Epithelial cell of proximal tubule (primary cell): ENCODE results near the gene TIMP2. TPM values are rescaled to one million over a fixed set of nuclear protein-coding genes. Genes with fewer than 3 reads are reported as not detected.
A peak's percentile ranks its signal among the peaks of the same experiment; 100 is the strongest.

ENCODE experiments used
- DNase-seq: peaks from one replicate; pipeline ENCODE4 v3.0.0-alpha.2; 2011; ENCODE audit warnings: low read depth
- H3K4me3 ChIP-seq: 2 replicates; pipeline ENCODE4 v1.5.1; 2011; ENCODE audit warnings: low read depth, mild to moderate bottlenecking, low read length
- total RNA-seq: library from RNA; depleted of rRNA; stranded (reverse); fragments of >200 nt; gene quantifications from 2 replicates; pipeline ENCODE4 v1.2.3, GENCODE V29; 2015
- TF ChIP-seq, protein P1 (sequence below): conservative IDR thresholded peaks from 2 replicates; pipeline ENCODE4 v1.5.1; 2012; ENCODE audit warnings: low read depth, mild to moderate bottlenecking, low read length

Gene TIMP2
- total RNA-seq, 1 donor from 2014 or later = 64.9 TPM

DNA sequence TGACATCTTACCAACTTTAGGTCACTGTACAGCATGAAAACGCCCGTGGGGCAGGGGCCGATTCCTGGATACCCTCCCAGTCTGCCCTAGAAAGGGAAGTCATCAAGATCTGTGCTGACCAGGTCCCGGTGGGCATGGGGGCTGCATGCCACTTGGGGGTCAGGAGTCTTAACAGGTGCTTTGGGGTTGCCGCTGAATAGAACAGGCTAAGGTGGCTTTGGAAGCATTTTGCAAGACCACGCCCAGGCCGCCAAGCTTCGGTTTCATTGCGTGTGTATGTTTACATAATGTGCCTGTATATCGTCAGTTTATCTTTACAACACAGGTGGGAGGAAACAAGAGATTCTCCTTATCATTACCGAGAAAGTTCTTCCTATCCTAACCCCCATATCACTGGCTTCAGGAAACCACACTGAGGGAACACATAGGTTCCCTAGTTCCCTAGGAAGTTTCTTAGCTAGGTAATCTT is 71.2 kb downstream of the TIMP2 start:
- H3K4me3 ChIP-seq = no peak overlapping the region
- no peak for DNase-seq
- TF ChIP-seq, protein P1, sequence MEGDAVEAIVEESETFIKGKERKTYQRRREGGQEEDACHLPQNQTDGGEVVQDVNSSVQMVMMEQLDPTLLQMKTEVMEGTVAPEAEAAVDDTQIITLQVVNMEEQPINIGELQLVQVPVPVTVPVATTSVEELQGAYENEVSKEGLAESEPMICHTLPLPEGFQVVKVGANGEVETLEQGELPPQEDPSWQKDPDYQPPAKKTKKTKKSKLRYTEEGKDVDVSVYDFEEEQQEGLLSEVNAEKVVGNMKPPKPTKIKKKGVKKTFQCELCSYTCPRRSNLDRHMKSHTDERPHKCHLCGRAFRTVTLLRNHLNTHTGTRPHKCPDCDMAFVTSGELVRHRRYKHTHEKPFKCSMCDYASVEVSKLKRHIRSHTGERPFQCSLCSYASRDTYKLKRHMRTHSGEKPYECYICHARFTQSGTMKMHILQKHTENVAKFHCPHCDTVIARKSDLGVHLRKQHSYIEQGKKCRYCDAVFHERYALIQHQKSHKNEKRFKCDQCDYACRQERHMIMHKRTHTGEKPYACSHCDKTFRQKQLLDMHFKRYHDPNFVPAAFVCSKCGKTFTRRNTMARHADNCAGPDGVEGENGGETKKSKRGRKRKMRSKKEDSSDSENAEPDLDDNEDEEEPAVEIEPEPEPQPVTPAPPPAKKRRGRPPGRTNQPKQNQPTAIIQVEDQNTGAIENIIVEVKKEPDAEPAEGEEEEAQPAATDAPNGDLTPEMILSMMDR = no peak

DNA sequence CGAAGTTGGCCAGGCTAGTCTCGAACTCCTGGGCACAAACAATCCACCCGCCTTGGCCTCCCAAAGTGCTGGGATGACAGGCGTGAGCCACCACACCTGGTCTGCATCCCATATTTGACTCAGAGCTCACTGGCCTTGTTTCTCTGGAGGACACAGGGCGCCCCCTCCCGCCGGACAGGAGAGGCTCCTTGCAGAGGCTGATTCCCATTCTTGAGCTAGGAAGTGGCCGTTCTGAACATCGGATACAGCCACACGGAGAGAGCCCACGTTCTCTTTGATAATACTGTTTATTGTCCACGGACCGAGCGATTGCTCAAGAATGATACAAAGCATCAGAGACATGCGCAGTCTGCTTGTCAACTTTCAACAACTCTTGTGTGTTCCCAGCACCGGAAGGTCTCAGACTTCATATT is 72.5 kb downstream of the TIMP2 start:
- TF ChIP-seq, protein P1 = peak; percentile 30
- H3K4me3 ChIP-seq = no peak overlapping the region
- DNase-seq = no peak

DNA sequence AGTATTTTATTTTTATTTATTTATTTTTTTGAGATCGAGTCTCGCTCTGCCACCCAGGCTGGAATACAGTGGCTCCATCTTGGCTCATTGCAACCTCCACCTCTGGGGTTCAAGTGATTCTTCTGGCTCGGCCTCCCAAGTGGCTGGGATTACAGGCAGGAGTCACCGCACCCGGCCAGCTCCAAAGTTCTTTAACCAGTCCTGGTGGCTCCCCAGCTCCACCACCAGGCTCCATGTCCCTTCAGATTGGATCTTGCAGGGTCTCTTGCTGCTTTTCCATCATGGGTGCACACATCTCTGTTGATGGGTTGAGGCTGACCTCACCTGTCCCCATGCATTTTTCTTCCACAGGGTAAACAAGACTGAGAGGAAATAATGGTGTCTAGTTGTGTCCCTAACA is 76.2 kb downstream of the TIMP2 start:
- TF ChIP-seq, protein P1 = no peak
- H3K4me3 ChIP-seq = no peak overlapping the region
- no peak for DNase-seq

DNA sequence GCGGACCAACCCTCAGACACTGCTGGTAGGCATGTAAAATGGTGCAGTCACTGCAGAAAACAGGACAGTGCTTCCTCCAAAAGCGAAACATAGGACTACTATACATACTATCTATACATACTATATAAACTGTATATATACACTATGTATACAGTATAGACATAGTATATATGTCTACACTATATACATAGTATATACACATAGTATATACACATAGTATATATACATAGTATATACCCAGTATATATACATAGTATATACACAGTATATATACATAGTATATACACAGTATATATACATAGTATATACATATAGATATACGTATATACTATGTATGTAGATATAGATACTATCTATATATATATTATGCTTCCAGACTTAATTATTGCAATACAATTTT is 78.1 kb downstream of the TIMP2 start:
- TF ChIP-seq, protein P1 = no peak
- DNase-seq = no peak
- no peak overlapping the region for H3K4me3 ChIP-seq

DNA sequence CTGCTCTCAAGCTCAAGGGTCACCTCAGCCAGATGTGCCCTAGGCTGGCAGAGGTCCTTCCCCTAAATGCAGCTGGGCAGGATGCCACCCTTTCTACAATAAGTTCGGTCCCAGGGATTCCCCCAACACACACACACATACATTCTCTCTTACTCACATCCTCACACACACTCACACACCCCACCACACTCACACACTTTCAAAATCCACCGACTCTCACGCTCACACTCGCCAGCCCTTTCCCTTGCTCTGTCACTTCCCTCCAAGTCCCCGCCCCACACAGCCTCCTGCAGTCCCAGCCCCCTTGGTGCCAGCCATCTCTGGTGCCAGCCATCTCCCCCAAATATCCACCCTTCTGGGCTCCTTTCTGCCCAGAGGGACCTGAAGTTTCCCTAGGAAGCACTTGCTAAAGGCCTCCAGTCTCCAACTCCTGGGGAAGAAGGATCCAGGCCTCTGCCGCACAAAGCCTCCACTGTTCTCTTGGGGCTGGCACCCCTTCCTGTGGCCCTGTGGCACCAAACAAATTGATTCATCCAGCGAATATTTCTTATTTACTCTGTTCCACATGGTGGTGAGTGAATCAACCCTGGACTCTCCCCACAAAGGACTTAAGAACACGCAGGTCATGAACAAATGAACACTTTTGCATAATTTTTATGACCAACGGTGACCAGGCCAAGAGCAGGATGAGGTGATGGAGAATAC is 80.7 kb downstream of the TIMP2 start:
- DNase-seq = no peak

DNA sequence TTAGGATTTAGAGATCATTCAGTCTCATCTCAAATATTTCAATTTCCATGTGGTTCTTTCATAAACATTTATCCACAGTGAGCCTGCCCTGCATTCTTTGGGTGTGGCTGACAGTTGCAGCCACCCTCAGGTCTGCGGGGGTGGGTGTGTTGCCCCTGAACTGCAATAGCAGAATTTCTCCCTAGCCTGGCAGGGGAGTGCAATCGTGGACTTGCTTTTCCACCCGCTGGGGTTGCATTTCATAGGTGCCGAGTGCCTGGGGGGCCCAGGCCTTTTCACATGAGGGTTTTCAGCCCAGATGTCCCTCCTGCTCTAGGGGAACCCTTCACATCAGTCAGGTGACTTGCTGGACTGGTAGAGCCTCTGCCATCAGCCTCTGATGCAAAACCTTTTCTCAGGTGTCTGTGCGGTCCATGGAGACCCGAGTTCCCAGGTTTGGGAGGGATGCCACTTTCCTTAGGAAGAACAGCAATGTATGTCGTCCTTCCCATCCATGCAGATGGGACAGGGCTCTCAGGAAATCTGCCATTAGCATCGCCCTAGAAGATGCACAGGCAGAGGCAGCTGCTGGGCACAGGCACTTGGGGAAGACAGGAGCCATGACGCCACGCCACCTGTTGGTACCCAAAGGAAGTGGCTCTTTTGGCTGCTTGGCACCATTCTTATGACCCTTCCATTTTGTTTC is 82.2 kb downstream of the TIMP2 start:
- no peak for DNase-seq
- TF ChIP-seq, protein P1 = peak; percentile 61
- H3K4me3 ChIP-seq = no peak overlapping the region

More for the DNA sequence above, 80.7 kb downstream of the TIMP2 start:
- no peak overlapping the region for H3K4me3 ChIP-seq
- TF ChIP-seq, protein P1 = no peak
